H1 (cell line): Measurements from ENCODE around the gene CADM1. TPM values are rescaled to one million over a fixed set of nuclear protein-coding genes. Genes with fewer than 3 reads are reported as not detected.

Experiments
- CTCF ChIA-PET: fragments of 300-600 bp; sonication (Branson Sonifier 250); formaldehyde crosslinking; loops from one replicate; lab custom pipeline; 2021; ENCODE audit not compliant: partially characterized antibody; lab: Charles Lee
- POLR2A ChIA-PET: fragments of 300-600 bp; sonication (Branson Sonifier 250); formaldehyde crosslinking; loops from one replicate; lab custom pipeline; 2021; ENCODE audit warnings: inconsistent platforms; ENCODE audit not compliant: partially characterized antibody; lab: Charles Lee
- DNase-seq, 2 experiments: peaks; one replicate each; pipeline versions ENCODE4 v3.0.0 to v3.0.0-alpha.2; 2010 to 2022; ENCODE audit warnings: low spot score in 2 of 2, low read depth in 1 of 2, mixed read lengths in 1 of 2
- FAIRE-seq: peaks from 2 replicates; lab custom pipeline; 2011; peaks lifted over from hg19 to GRCh38; lab: Jason Lieb, UNC
- H2AFZ ChIP-seq: 2 replicates; pipeline ENCODE4 v1.8.1; 2012; ENCODE audit warnings: low read length, inconsistent platforms
- H2AK5ac ChIP-seq: 2 replicates; pipeline ENCODE4 v1.6.1; 2013; ENCODE audit warnings: low read depth, low read length
- H2BK120ac ChIP-seq: replicated peaks from 2 replicates; pipeline ENCODE3; 2013; ENCODE audit warnings: low read depth, low read length, inconsistent platforms
- H2BK12ac ChIP-seq: 2 replicates; pipeline ENCODE4 v1.6.1; 2013; ENCODE audit warnings: low read depth, low read length
- H2BK15ac ChIP-seq: 2 replicates; pipeline ENCODE4 v1.6.1; 2013; ENCODE audit warnings: low read length
- H2BK20ac ChIP-seq: 2 replicates; pipeline ENCODE4 v1.6.1; 2013; ENCODE audit warnings: low read length
- H2BK5ac ChIP-seq: 2 replicates; pipeline ENCODE4 v1.6.1; 2013; ENCODE audit warnings: low read depth, low read length
- H3K14ac ChIP-seq: 2 replicates; pipeline ENCODE4 v1.6.1; 2013; ENCODE audit warnings: inconsistent platforms; ENCODE audit not compliant: insufficient read length
- H3K18ac ChIP-seq: 2 replicates; pipeline ENCODE4 v1.6.1; 2013; ENCODE audit warnings: low read length; ENCODE audit errors: extremely low read depth
- H3K23ac ChIP-seq: 2 replicates; pipeline ENCODE4 v1.6.1; 2013; ENCODE audit warnings: inconsistent platforms; ENCODE audit not compliant: insufficient read length
- H3K23me2 ChIP-seq: 2 replicates; pipeline ENCODE4 v1.6.1; 2013; ENCODE audit warnings: low read depth, low read length
- H3K27ac ChIP-seq: 2 replicates; pipeline ENCODE4 v1.6.1; 2011; ENCODE audit warnings: low read depth, low read length, inconsistent platforms
- H3K27me3 ChIP-seq, 4 experiments: replicated peaks in 1 of 4; 1 replicate in 1 of 4; 2 replicates in 3 of 4; pipeline versions ENCODE4 v1.6.1 to v1.8.1; 2011 to 2013; ENCODE audit warnings: low read length in 3 of 4, mild to moderate bottlenecking in 3 of 4, inconsistent platforms in 2 of 4, mixed read lengths in 2 of 4, moderate library complexity in 1 of 4; ENCODE audit not compliant: control insufficient read depth in 3 of 4, insufficient read depth in 3 of 4; ENCODE audit errors: extremely low read depth in 1 of 4
- H3K36me3 ChIP-seq, 4 experiments: 2 replicates each; pipeline versions ENCODE4 v1.6.1 to v1.8.1; 2011 to 2013; ENCODE audit warnings: mild to moderate bottlenecking in 4 of 4, low read length in 3 of 4, moderate library complexity in 2 of 4, control low read depth in 1 of 4, inconsistent platforms in 1 of 4; ENCODE audit not compliant: insufficient read depth in 4 of 4, control insufficient read depth in 2 of 4
- H3K4ac ChIP-seq: replicated peaks from 2 replicates; pipeline ENCODE3; 2013; ENCODE audit warnings: low read length, low read depth, mixed read lengths, inconsistent platforms; ENCODE audit not compliant: insufficient read length
- H3K4me1 ChIP-seq, 4 experiments: replicated peaks in 1 of 4; 1 replicate in 1 of 4; 2 replicates in 3 of 4; pipeline versions ENCODE4 v1.6.1 to v1.8.1; 2011 to 2013; ENCODE audit warnings: low read length in 3 of 4, inconsistent platforms in 2 of 4, mixed read lengths in 1 of 4; ENCODE audit not compliant: insufficient read depth in 4 of 4, control insufficient read depth in 3 of 4
- H3K4me2 ChIP-seq, 2 experiments: 2 replicates each; pipeline versions ENCODE4 v1.6.1 to v1.8.1; 2011 to 2013; ENCODE audit warnings: low read depth in 2 of 2, low read length in 2 of 2, control low read depth in 1 of 2, inconsistent platforms in 1 of 2, mild to moderate bottlenecking in 1 of 2; ENCODE audit not compliant: insufficient read depth in 1 of 2
- H3K4me3 ChIP-seq, 4 experiments: fragments of 200-600, 300-600 bp in 1 of 4; sonication (generic), shearing (Covaris generic), sonication (Bioruptor Twin) in 1 of 4; 2 replicates each; pipeline versions ENCODE4 v1.5.1 to v1.8.1; 2011 to 2016; ENCODE audit warnings: low read length in 4 of 4, low read depth in 3 of 4, control low read depth in 2 of 4, inconsistent platforms in 2 of 4, mild to moderate bottlenecking in 2 of 4, mixed read lengths in 1 of 4, moderate library complexity in 1 of 4; ENCODE audit not compliant: insufficient read depth in 2 of 4; ENCODE audit errors: extremely low read depth in 1 of 4
- H3K56ac ChIP-seq: replicated peaks from 2 replicates; pipeline ENCODE3; 2013; ENCODE audit warnings: low read depth, mild to moderate bottlenecking, mixed read lengths, low read length, inconsistent platforms; ENCODE audit not compliant: insufficient read length
- H3K79me1 ChIP-seq: 2 replicates; pipeline ENCODE4 v1.6.1; 2013; ENCODE audit warnings: low read depth, low read length, control low read depth
- H3K79me2 ChIP-seq, 2 experiments: 2 replicates each; pipeline versions ENCODE4 v1.6.1 to v1.8.1; 2012 to 2013; ENCODE audit warnings: low read length in 2 of 2, mild to moderate bottlenecking in 2 of 2, inconsistent platforms in 1 of 2; ENCODE audit not compliant: insufficient read depth in 2 of 2, control insufficient read depth in 1 of 2
- H3K9ac ChIP-seq, 4 experiments: replicated peaks in 1 of 4; 1 replicate in 1 of 4; 2 replicates in 3 of 4; pipeline versions ENCODE4 v1.6.1 to v1.8.1; 2011 to 2013; ENCODE audit warnings: low read depth in 3 of 4, low read length in 3 of 4, control low read depth in 2 of 4, mild to moderate bottlenecking in 2 of 4, moderate library complexity in 2 of 4, inconsistent platforms in 1 of 4; ENCODE audit errors: extremely low read depth in 1 of 4
- H3K9me3 ChIP-seq, 2 experiments: 2 replicates each; pipeline versions ENCODE4 v1.6.1 to v1.8.1; 2012 to 2013; ENCODE audit warnings: mild to moderate bottlenecking in 2 of 2, moderate library complexity in 2 of 2, control low read depth in 1 of 2, inconsistent platforms in 1 of 2, low read depth in 1 of 2, low read length in 1 of 2, mixed read lengths in 1 of 2; ENCODE audit not compliant: insufficient read depth in 2 of 2
- H4K20me1 ChIP-seq, 2 experiments: replicated peaks in 1 of 2; 2 replicates each; pipeline versions ENCODE3 to v1.8.1; 2011 to 2013; ENCODE audit warnings: inconsistent platforms in 2 of 2, low read length in 2 of 2, mild to moderate bottlenecking in 1 of 2; ENCODE audit not compliant: insufficient read depth in 2 of 2, control insufficient read depth in 1 of 2
- H4K5ac ChIP-seq: 2 replicates; pipeline ENCODE4 v1.6.1; 2013; ENCODE audit warnings: low read length, low read depth, mixed read lengths, inconsistent platforms; ENCODE audit not compliant: insufficient read length
- H4K8ac ChIP-seq: 2 replicates; pipeline ENCODE4 v1.8.0; 2013; ENCODE audit warnings: mild to moderate bottlenecking, moderate library complexity, low read length, inconsistent platforms; ENCODE audit not compliant: insufficient read depth; ENCODE audit errors: extremely low read depth
- H4K91ac ChIP-seq: replicated peaks from 2 replicates; pipeline ENCODE3; 2013; ENCODE audit warnings: low read length, mixed read lengths, inconsistent platforms; ENCODE audit not compliant: insufficient read length
- CTBP2 ChIP-seq: IDR thresholded peaks from 2 replicates; pipeline ENCODE4 v1.7.0; 2011; ENCODE audit warnings: borderline replicate concordance, mild to moderate bottlenecking, moderate library complexity, mixed read lengths, low read length; ENCODE audit not compliant: insufficient read depth, insufficient read length
- E2F6 ChIP-seq: IDR thresholded peaks from 2 replicates; pipeline ENCODE4 v1.6.1; 2012; ENCODE audit warnings: inconsistent platforms
- EGR1 ChIP-seq: IDR thresholded peaks from 2 replicates; pipeline ENCODE4 v1.6.1; 2011; ENCODE audit warnings: low read depth, low read length, borderline replicate concordance
- GABPA ChIP-seq: IDR thresholded peaks from 2 replicates; pipeline ENCODE4 v1.6.1; 2011; ENCODE audit warnings: mild to moderate bottlenecking, low read length, moderate library complexity, borderline replicate concordance; ENCODE audit not compliant: insufficient read depth
- HDAC2 ChIP-seq, 2 experiments: fragments of 300-600 bp in 1 of 2; sonication (generic) in 1 of 2; IDR thresholded peaks; 2 replicates each; pipeline ENCODE4 v1.6.1; 2011 to 2012; ENCODE audit warnings: low read depth in 2 of 2, low read length in 2 of 2, mild to moderate bottlenecking in 2 of 2, moderate library complexity in 2 of 2, borderline replicate concordance in 1 of 2, inconsistent platforms in 1 of 2
- NRF1 ChIP-seq: IDR thresholded peaks from 2 replicates; pipeline ENCODE4 v1.6.1; 2011; ENCODE audit warnings: mild to moderate bottlenecking, low read depth, low read length, improper control_type of control experiment
- PHF8 ChIP-seq: fragments of 200-600 bp; sonication (generic); conservative IDR thresholded peaks from 2 replicates; pipeline ENCODE4 v1.7.1; 2012; ENCODE audit warnings: low read depth, mild to moderate bottlenecking, inconsistent platforms, low read length, moderate library complexity
- POLR2A ChIP-seq, 2 experiments: IDR thresholded peaks; 1 replicate in 1 of 2; 2 replicates in 1 of 2; pipeline ENCODE4 v1.6.1; 2011; ENCODE audit warnings: low read depth in 2 of 2, low read length in 2 of 2, mild to moderate bottlenecking in 2 of 2; ENCODE audit errors: control extremely low read depth in 1 of 2
- RBBP5 ChIP-seq: IDR thresholded peaks from 2 replicates; pipeline ENCODE4 v1.7.1; 2012; ENCODE audit warnings: low read depth, mild to moderate bottlenecking, inconsistent platforms, low read length, moderate library complexity, borderline replicate concordance
- RFX5 ChIP-seq: IDR thresholded peaks from 2 replicates; pipeline ENCODE4 v1.6.1; 2011; ENCODE audit warnings: low read depth, low read length, improper control_type of control experiment, borderline replicate concordance
- RXRA ChIP-seq: IDR thresholded peaks from 2 replicates; pipeline ENCODE4 v1.6.1; 2011; ENCODE audit warnings: low read depth, mild to moderate bottlenecking, low read length, moderate library complexity; ENCODE audit not compliant: insufficient read depth
- SIRT6 ChIP-seq: IDR thresholded peaks from one replicate; pipeline ENCODE4 v1.7.1; 2012; ENCODE audit warnings: low read length, inconsistent platforms
- SP2 ChIP-seq: IDR thresholded peaks from 2 replicates; pipeline ENCODE4 v1.6.1; 2012; ENCODE audit warnings: mild to moderate bottlenecking, low read length, inconsistent platforms
- WGBS, 2 experiments: shearing (Covaris generic) in 1 of 2; methylation state at CpG; one replicate each; pipeline versions ENCODE4 v1.1.6 to v1.1.7; 2013 to 2015; ENCODE audit warnings: low lambda C conversion rate in 2 of 2, mixed read lengths in 2 of 2, inconsistent platforms in 1 of 2, low coverage in 1 of 2, missing lambda C conversion rate in 1 of 2; ENCODE audit not compliant: insufficient replicate concordance in 2 of 2, insufficient coverage in 1 of 2, insufficient read length in 1 of 2; ENCODE audit errors: extremely low coverage in 1 of 2, missing lambda C conversion rate in 1 of 2; 5-methylcytosine and 5-hydroxymethylcytosine counted together
- polyA plus RNA-seq, 7 experiments: library from polyadenylated mRNA; depleted of rRNA in 3 of 7; stranded (reverse) in 5 of 7; unstranded in 2 of 7; fragments of >200 nt in 5 of 7; fragments of 200-250 nt in 2 of 7; gene quantifications; 1 replicate in 5 of 7; 2 replicates in 1 of 7; 4 replicates in 1 of 7; pipeline versions ENCODE4 v1.2.1 to v1.2.3, GENCODE V29; 2011 to 2013; ENCODE audit warnings: missing spikeins in 2 of 7, mixed read lengths in 2 of 7
- total RNA-seq: library from RNA; stranded (reverse); fragmentation: NEBNext Ultra II Directional; extraction: Animal tissue kit (Norgen Biotek cat#: 25700); gene quantifications from 2 replicates; pipeline ENCODE4 v1.2.1, GENCODE V29; 2021

CADM1 gene
- total and polyA plus RNA-seq, 2 of the 8 experiments (the other 6 are each of a cell fraction or from before 2014, with no cell fraction given) = 8.3 to 25.3 TPM

GRCh38 chr11:115521825-115522224 is 17.6 kb upstream of the CADM1 start:
- H2AK5ac ChIP-seq = no peak overlapping the region
- H3K79me1 ChIP-seq = no peaks in the 10 kb centered on the region
- peaks cover 0 to 1% (median 0%) of the 10 kb centered on the region in 4 experiments; a peak in 2 of 7 replicates for H3K4me1 ChIP-seq
- no peak for DNase-seq
- no peaks in the 10 kb centered on the region for H3K79me2 ChIP-seq
- no peak overlapping the region for H3K4me2 ChIP-seq
- H4K20me1 ChIP-seq = no peaks in the 10 kb centered on the region
- H3K4me3 ChIP-seq = no peak overlapping the region
- no peak overlapping the region for H3K14ac ChIP-seq
- no peak overlapping the region for H2BK12ac ChIP-seq
- H4K5ac ChIP-seq = no peak overlapping the region
- H3K27ac ChIP-seq = no peak overlapping the region
- H4K91ac ChIP-seq = no peak overlapping the region
- no peak overlapping the region for H2AFZ ChIP-seq
- FAIRE-seq = no peak
- CTCF ChIA-PET = interaction anchor here (0.6 to 1.4 kb wide), 7 partner anchors 8 to 292 kb away, joined by 3 to 4 read pairs (median 3); no protein-coding TSS in a partner anchor
- WGBS, 2 experiments = 72% methylated on average over 4 of the region's 4 CpGs; no CpG with 5 or more reads in 1 of the 2 experiments
- no peak overlapping the region for H3K9ac ChIP-seq
- H3K23me2 ChIP-seq = no peaks in the 10 kb centered on the region
- no peaks in the 10 kb centered on the region; a peak in 1 of 7 replicates for H3K27me3 ChIP-seq
- no peak overlapping the region for H3K18ac ChIP-seq
- no peak overlapping the region for H2BK120ac ChIP-seq
- H4K8ac ChIP-seq = no peak overlapping the region
- no peak overlapping the region for H2BK20ac ChIP-seq
- H3K4ac ChIP-seq = no peak overlapping the region
- POLR2A ChIA-PET = interaction anchor here (0.6 to 1.1 kb wide), 3 partner anchors 11 to 204 kb away, joined by 3 read pairs; no protein-coding TSS in a partner anchor
- no peak overlapping the region for H2BK5ac ChIP-seq
- H3K56ac ChIP-seq = no peak overlapping the region
- no peaks in the 10 kb centered on the region for H3K9me3 ChIP-seq
- no peak overlapping the region for H2BK15ac ChIP-seq
- H3K23ac ChIP-seq = no peak overlapping the region
- no peaks in the 10 kb centered on the region for H3K36me3 ChIP-seq
- TF ChIP-seq RFX5 (no peak), EGR1 (no peak), RBBP5 (no peak), PHF8 (no peak), CTBP2 (no peak), E2F6 (no peak), HDAC2 (IDR thresholded peaks at IDR 0.05; ENCODE audit: borderline replicate concordance in 1 of 2, low read depth in 2 of 2, low read length in 2 of 2) (no peak), SP2 (no peak), NRF1 (no peak), POLR2A (IDR thresholded peaks at IDR 0.05; ENCODE audit: control extremely low read depth in 1 of 2, low read depth in 2 of 2, low read length in 2 of 2) (no peak), GABPA (no peak), RXRA (no peak), SIRT6 (no peak)
